Thoracic aorta (tissue), 2 donors: ENCODE results near the gene C7. TPM values are rescaled to one million over a fixed set of nuclear protein-coding genes. Genes with fewer than 3 reads are reported as not detected.
"Not testable (repeated sequence)": the region's sequence is repeated elsewhere in the genome, so short reads cannot be mapped to it uniquely, and the experiment has no call there.

Experiments
- ATAC-seq: fragments of 150-250 bp; one replicate; pipeline ENCODE4 v1.8.0; 2017; ENCODE audit warnings: low read depth; ENCODE audit not compliant: insufficient number of reproducible peaks, low FRiP score
- DNase-seq: peaks from one replicate; pipeline ENCODE4 v3.0.0-alpha.2; 2020; ENCODE audit warnings: low spot score
- H3K27ac ChIP-seq, 2 donors: fragments of 200-600 bp; sonication (generic); 1 replicate in 1 of 2; 2 replicates in 1 of 2; pipeline ENCODE4 v1.5.1; 2016; ENCODE audit warnings: mild to moderate bottlenecking in 2 of 2, moderate library complexity in 2 of 2
- H3K27me3 ChIP-seq: fragments of 200-600 bp; sonication (generic); replicated peaks from 2 replicates; pipeline ENCODE4 v1.6.0; 2016; ENCODE audit warnings: mild to moderate bottlenecking; ENCODE audit not compliant: insufficient read depth
- H3K36me3 ChIP-seq: fragments of 200-600 bp; sonication (generic); one replicate; pipeline ENCODE4 v1.5.1; 2016
- H3K4me1 ChIP-seq, 2 donors: fragments of 200-600 bp; sonication (generic); 1 replicate in 1 of 2; 2 replicates in 1 of 2; pipeline versions ENCODE4 v1.5.1 to v1.6.0; 2016; ENCODE audit warnings: low read depth in 2 of 2, mild to moderate bottlenecking in 1 of 2; ENCODE audit not compliant: control insufficient read depth in 1 of 2
- H3K4me3 ChIP-seq: fragments of 200-600 bp; sonication (generic); 2 replicates; pipeline ENCODE4 v1.5.1; 2016; ENCODE audit warnings: mild to moderate bottlenecking
- H3K9me3 ChIP-seq: fragments of 200-600 bp; sonication (generic); 2 replicates; pipeline ENCODE4 v1.5.1; 2016
- CTCF ChIP-seq: fragments of 200-600 bp; sonication (generic); IDR thresholded peaks from one replicate; pipeline ENCODE4 v1.5.1; 2019; ENCODE audit warnings: antibody characterized with exemption
- total RNA-seq, 2 donors: library from RNA; depleted of rRNA; stranded (reverse); fragments of >200 nt; gene quantifications; one replicate each; pipeline versions ENCODE4 v1.1.0 to v1.2.3, GENCODE V29; 2016

Gene C7
- total RNA-seq, 2 donors from 2014 or later: 99.5 to 105 TPM

GRCh38 chr5:40873286-40873880 lies 35.9 kb upstream of the C7 start:
- no peak for ATAC-seq
- H3K9me3 ChIP-seq: no peaks in the 10 kb centered on the region
- H3K27ac ChIP-seq: no peak overlapping the region
- no peak for DNase-seq
- H3K27me3 ChIP-seq: no peaks in the 10 kb centered on the region
- TF ChIP-seq CTCF: no peak
- no peaks in the 10 kb centered on the region for H3K4me1 ChIP-seq
- no peak overlapping the region for H3K4me3 ChIP-seq
- H3K36me3 ChIP-seq: no peaks in the 10 kb centered on the region

- no peak for ATAC-seq
- H3K4me3 ChIP-seq: no peak overlapping the region
Observed at GRCh38 chr5:40875958-40876357, 33.3 kb upstream of the C7 start.

GRCh38 chr5:40877371-40877988 lies 31.8 kb upstream of the C7 start:
- no peaks in the 10 kb centered on the region for H3K4me1 ChIP-seq
- H3K4me3 ChIP-seq: no peak overlapping the region
- H3K27ac ChIP-seq: no peak overlapping the region
- no peak for ATAC-seq
- no peak for TF ChIP-seq CTCF
- no peaks in the 10 kb centered on the region for H3K36me3 ChIP-seq
- no peak for DNase-seq
- no peaks in the 10 kb centered on the region for H3K27me3 ChIP-seq
- no peaks in the 10 kb centered on the region for H3K9me3 ChIP-seq

More at GRCh38 chr5:40875958-40876357, 33.3 kb upstream of the C7 start:
- no peaks in the 10 kb centered on the region for H3K36me3 ChIP-seq
- DNase-seq: no peak
- no peaks in the 10 kb centered on the region for H3K27me3 ChIP-seq
- TF ChIP-seq CTCF: no peak
- H3K4me1 ChIP-seq: no peaks in the 10 kb centered on the region
- H3K9me3 ChIP-seq: no peaks in the 10 kb centered on the region
- H3K27ac ChIP-seq: no peak overlapping the region

GRCh38 chr5:40879163-40879942 lies 29.9 kb upstream of the C7 start:
- no peak overlapping the region for H3K27ac ChIP-seq
- no peak for DNase-seq
- no peak for ATAC-seq
- TF ChIP-seq CTCF: peak; percentile 49
- no peaks in the 10 kb centered on the region for H3K9me3 ChIP-seq
- no peaks in the 10 kb centered on the region for H3K36me3 ChIP-seq
- H3K27me3 ChIP-seq: no peaks in the 10 kb centered on the region
- H3K4me1 ChIP-seq: no peaks in the 10 kb centered on the region
- no peak overlapping the region for H3K4me3 ChIP-seq

- Histone ChIP-seq H3K27me3 (no peaks in the 10 kb centered on the region), H3K27ac (no peak overlapping the region), H3K9me3 (no peaks in the 10 kb centered on the region), H3K4me1 (no peaks in the 10 kb centered on the region), H3K36me3 (no peaks in the 10 kb centered on the region), H3K4me3 (no peak overlapping the region)
- no peak for TF ChIP-seq CTCF
- DNase-seq (no peak), ATAC-seq (no peak)
Observed at GRCh38 chr5:40882291-40882690, 27.0 kb upstream of the C7 start.

GRCh38 chr5:40883051-40883450 lies 26.2 kb upstream of the C7 start:
- H3K27ac ChIP-seq, ATAC-seq, H3K36me3 ChIP-seq, H3K4me1 ChIP-seq, DNase-seq, H3K4me3 ChIP-seq, H3K9me3 ChIP-seq, H3K27me3 ChIP-seq: not testable (repeated sequence)

GRCh38 chr5:40895440-40896425 lies 13.6 kb upstream of the C7 start:
- not testable (repeated sequence) for ATAC-seq, DNase-seq

More at GRCh38 chr5:40895440-40896425, 13.6 kb upstream of the C7 start:
- H3K9me3 ChIP-seq, H3K36me3 ChIP-seq, H3K4me3 ChIP-seq, H3K27ac ChIP-seq, H3K27me3 ChIP-seq, H3K4me1 ChIP-seq: not testable (repeated sequence)
